Amygdala (tissue), 56 donors: ENCODE data around the gene ANAPC7.
"Not testable (repeated sequence)": the region's sequence is repeated elsewhere in the genome, so short reads cannot be mapped to it uniquely, and the experiment has no call there.

Experiments
- DNase-seq, 56 donors: peaks; one replicate each; lab custom pipeline; 2025; lab: John Stamatoyannopoulos, UW

The ANAPC7 gene

GRCh38 chr12:110378131-110378790 is 25.2 kb downstream of the ANAPC7 start:
- not testable (repeated sequence) for DNase-seq

GRCh38 chr12:110373962-110374611 is 29.4 kb downstream of the ANAPC7 start:
- no peak for DNase-seq

GRCh38 chr12:110373425-110373824 is 30.1 kb downstream of the ANAPC7 start:
- DNase-seq: no peak

GRCh38 chr12:110373025-110373424 is 30.5 kb downstream of the ANAPC7 start:
- DNase-seq: no peak

- no peak for DNase-seq
Observed at GRCh38 chr12:110372056-110372425, 31.5 kb downstream of the ANAPC7 start.

GRCh38 chr12:110371408-110372055 is 32.0 kb downstream of the ANAPC7 start:
- no peak for DNase-seq

GRCh38 chr12:110370732-110371231 is 32.7 kb downstream of the ANAPC7 start:
- no peak for DNase-seq

- no peak for DNase-seq
Observed at GRCh38 chr12:110369992-110370391, 33.5 kb downstream of the ANAPC7 start.

- DNase-seq: no peak
Observed at GRCh38 chr12:110367181-110367864, 36.2 kb downstream of the ANAPC7 start.

GRCh38 chr12:110366321-110367142 is 37.0 kb downstream of the ANAPC7 start:
- DNase-seq: no peak

GRCh38 chr12:110365489-110366320 is 37.8 kb downstream of the ANAPC7 start:
- no peak for DNase-seq

GRCh38 chr12:110361216-110361615 is 42.3 kb downstream of the ANAPC7 start:
- no peak for DNase-seq

GRCh38 chr12:110358384-110359097 is 45.0 kb downstream of the ANAPC7 start:
- DNase-seq: not testable (repeated sequence)

- no peak for DNase-seq
Observed at GRCh38 chr12:110355073-110355472, 48.4 kb downstream of the ANAPC7 start.

- DNase-seq: peak in 5 of 56 donors; percentile 10 to 45 (median 14)
Observed at GRCh38 chr12:110354172-110354780, 49.2 kb downstream of the ANAPC7 start.

- no peak for DNase-seq
Observed at GRCh38 chr12:110353211-110353965, 50.1 kb downstream of the ANAPC7 start.

GRCh38 chr12:110352401-110352800 is 51.1 kb downstream of the ANAPC7 start:
- DNase-seq: no peak
